SU-DHL-6 (cell line): Measurements from ENCODE around the gene MCM3.
A peak's percentile ranks its signal among the peaks of the same experiment; 100 is the strongest.

Experiments
- H2AFZ ChIP-seq: fragments of 200-600 bp; sonication (generic); 2 replicates; pipeline ENCODE4 v1.6.1; 2014; ENCODE audit warnings: low read depth, mild to moderate bottlenecking, moderate library complexity, mixed read lengths, antibody characterized with exemption, low read length; ENCODE audit not compliant: severe bottlenecking
- H3F3A ChIP-seq: fragments of 200-600 bp; shearing (Covaris generic); 2 replicates; pipeline ENCODE4 v1.6.0; 2016; ENCODE audit warnings: antibody characterized with exemption, mild to moderate bottlenecking; ENCODE audit not compliant: insufficient read depth
- H3K27ac ChIP-seq: fragments of 200-600 bp; sonication (generic); 2 replicates; pipeline ENCODE4 v1.5.1; 2016; ENCODE audit warnings: low read depth, mild to moderate bottlenecking, low read length, moderate library complexity, mixed read lengths
- H3K27me3 ChIP-seq: fragments of 200-600 bp; sonication (generic), shearing (Covaris generic); 2 replicates; pipeline ENCODE4 v1.6.0; 2014; ENCODE audit warnings: mild to moderate bottlenecking, low read length
- H3K36me3 ChIP-seq: fragments of 200-600 bp; sonication (generic); 2 replicates; pipeline ENCODE4 v1.6.1; 2014; ENCODE audit warnings: mild to moderate bottlenecking, low read length, mixed read lengths
- H3K4me2 ChIP-seq: fragments of 300-600, 200-600 bp; shearing (Covaris generic), sonication (generic); 2 replicates; pipeline ENCODE4 v1.6.0; 2014; ENCODE audit warnings: low read length, low read depth, mild to moderate bottlenecking; ENCODE audit not compliant: poor library complexity, severe bottlenecking
- H3K4me3 ChIP-seq: fragments of 200-600 bp; sonication (generic); 2 replicates; pipeline ENCODE4 v1.5.1; 2014; ENCODE audit warnings: antibody characterized with exemption, low read length, mild to moderate bottlenecking, mixed read lengths; ENCODE audit not compliant: insufficient read depth, poor library complexity, severe bottlenecking
- H3K79me2 ChIP-seq: fragments of 200-600 bp; sonication (generic); 2 replicates; pipeline ENCODE4 v1.6.1; 2014; ENCODE audit warnings: mild to moderate bottlenecking, low read length, moderate library complexity; ENCODE audit not compliant: insufficient read depth
- H3K9ac ChIP-seq: fragments of 200-600 bp; sonication (generic); 2 replicates; pipeline ENCODE4 v1.7.0; 2014; ENCODE audit warnings: mild to moderate bottlenecking, low read length
- H3K9me2 ChIP-seq: fragments of 200-600 bp; sonication (generic); replicated peaks from 2 replicates; pipeline ENCODE4 v1.6.1; 2014; ENCODE audit warnings: low read length; ENCODE audit not compliant: insufficient read depth
- H3K9me3 ChIP-seq: fragments of 200-600 bp; sonication (generic); 2 replicates; pipeline ENCODE4 v1.6.1; 2014; ENCODE audit warnings: low read length, mixed read lengths; ENCODE audit not compliant: insufficient read depth
- H4K20me1 ChIP-seq: fragments of 200-600 bp; sonication (generic); 2 replicates; pipeline ENCODE4 v1.6.1; 2014; ENCODE audit warnings: low read depth, mild to moderate bottlenecking, antibody characterized with exemption, low read length, moderate library complexity, mixed read lengths
- CTCF ChIP-seq: fragments of 200-600 bp; sonication (generic); IDR thresholded peaks from one replicate; pipeline ENCODE4 v1.5.1; 2017; ENCODE audit warnings: antibody characterized with exemption, mild to moderate bottlenecking, low read length, moderate library complexity; ENCODE audit not compliant: insufficient read depth, poor library complexity, severe bottlenecking
- EZH2phosphoT487 ChIP-seq: fragments of 200-600 bp; sonication (generic), shearing (Covaris generic); conservative IDR thresholded peaks from 2 replicates; pipeline ENCODE4 v1.6.1; 2018; ENCODE audit warnings: mild to moderate bottlenecking, antibody characterized with exemption, low read length, moderate library complexity, mixed read lengths

Gene MCM3

GRCh38 chr6:52284460-52285176, at the start of gene MCM3:
Gene MCM3 (minus strand): TSS chr6:52284742. CDS start chr6:52284674, 68 bp downstream.
- peaks cover 29% of the 10 kb centered on the region for H3F3A ChIP-seq
- H3K27ac ChIP-seq = peak within 1 kb of the TSS; percentile 92
- H3K9ac ChIP-seq = peak within 1 kb of the TSS; percentile 87

GRCh38 chr6:52333840-52334200, 49.3 kb upstream of the MCM3 start:
- Histone ChIP-seq H3K36me3 (no peaks in the 10 kb centered on the region), H3K27ac (no peak overlapping the region), H3K27me3 (no peaks in the 10 kb centered on the region), H3K9ac (no peak overlapping the region), H3K9me2 (no peaks in the 10 kb centered on the region), H3K79me2 (no peaks in the 10 kb centered on the region), H2AFZ (no peak overlapping the region), H4K20me1 (no peaks in the 10 kb centered on the region), H3K4me3 (no peak overlapping the region), H3K9me3 (no peaks in the 10 kb centered on the region), H3K4me2 (no peak overlapping the region), H3F3A (no peaks in the 10 kb centered on the region)
- TF ChIP-seq EZH2phosphoT487 = no peak

More at GRCh38 chr6:52284460-52285176, at the start of gene MCM3:
- H3K36me3 ChIP-seq = peaks cover 44% of the 10 kb centered on the region
- peaks cover 33% of the 10 kb centered on the region for H4K20me1 ChIP-seq
- peak within 1 kb of the TSS; percentile 76 for H2AFZ ChIP-seq
- no peaks in the 10 kb centered on the region for H3K9me3 ChIP-seq
- no peaks in the 10 kb centered on the region for H3K9me2 ChIP-seq
- peak within 1 kb of the TSS; percentile 94 for H3K4me3 ChIP-seq
- H3K4me2 ChIP-seq = peak within 1 kb of the TSS; percentile 90
- no peak for TF ChIP-seq EZH2phosphoT487
- no peak for TF ChIP-seq CTCF
- no peaks in the 10 kb centered on the region for H3K27me3 ChIP-seq
- peaks cover 49% of the 10 kb centered on the region for H3K79me2 ChIP-seq

- no peaks in the 10 kb centered on the region for H3F3A ChIP-seq
- H4K20me1 ChIP-seq = no peaks in the 10 kb centered on the region
- H2AFZ ChIP-seq = no peak overlapping the region
- H3K36me3 ChIP-seq = no peaks in the 10 kb centered on the region
- TF ChIP-seq CTCF (no peak), EZH2phosphoT487 (no peak)
- no peaks in the 10 kb centered on the region for H3K79me2 ChIP-seq
- H3K27me3 ChIP-seq = no peaks in the 10 kb centered on the region
- no peak overlapping the region for H3K4me2 ChIP-seq
- no peaks in the 10 kb centered on the region for H3K9me2 ChIP-seq
- H3K4me3 ChIP-seq = no peak overlapping the region
- H3K27ac ChIP-seq = no peak overlapping the region
- no peaks in the 10 kb centered on the region for H3K9me3 ChIP-seq
- H3K9ac ChIP-seq = no peak overlapping the region
Observed at GRCh38 chr6:52331793-52332457, 47.4 kb upstream of the MCM3 start.

GRCh38 chr6:52330470-52330869, 45.9 kb upstream of the MCM3 start:
- Histone ChIP-seq H3K9me3 (no peaks in the 10 kb centered on the region), H3K4me2 (no peak overlapping the region), H3F3A (no peaks in the 10 kb centered on the region), H3K27me3 (no peaks in the 10 kb centered on the region), H3K9ac (no peak overlapping the region), H3K9me2 (no peaks in the 10 kb centered on the region), H3K4me3 (no peak overlapping the region), H3K36me3 (no peaks in the 10 kb centered on the region), H3K79me2 (no peaks in the 10 kb centered on the region), H4K20me1 (no peaks in the 10 kb centered on the region), H2AFZ (no peak overlapping the region), H3K27ac (no peak overlapping the region)
- TF ChIP-seq CTCF (no peak), EZH2phosphoT487 (no peak)
